ENCODE data around the gene TRMT61A.

- TF ChIP-seq CTCF (conservative IDR thresholded peaks at IDR 0.05) (no peak), ZFX (IDR thresholded peaks at IDR 0.05) (no peak)
These were observed 10.2 kb downstream of the TRMT61A start for GRCh38 chr14:103539056-103539825.

Data from C4-2B (cell line).